UCSD-AML1 (cell line): ENCODE data around the gene PAX3.
"Not testable (repeated sequence)": the region's sequence is repeated elsewhere in the genome, so short reads cannot be mapped to it uniquely, and the experiment has no call there.

Source experiments
- DNase-seq: peaks from one replicate; lab custom pipeline; 2025; ENCODE audit not compliant: unreplicated experiment; lab: John Stamatoyannopoulos, UW

PAX3 gene

GRCh38 chr2:222218786-222219185, 80.0 kb downstream of the PAX3 start:
- DNase-seq, result no peak

- DNase-seq, result no peak
These were observed 81.1 kb downstream of the PAX3 start for GRCh38 chr2:222217712-222218111.

GRCh38 chr2:222214885-222215284, 83.9 kb downstream of the PAX3 start:
- DNase-seq, result no peak

GRCh38 chr2:222213049-222213448, 85.7 kb downstream of the PAX3 start:
- DNase-seq, result no peak

- no peak for DNase-seq
These were observed 86.2 kb downstream of the PAX3 start for GRCh38 chr2:222212571-222212970.

GRCh38 chr2:222208010-222208690, 90.6 kb downstream of the PAX3 start:
- DNase-seq, result no peak

GRCh38 chr2:222205136-222205535, 93.7 kb downstream of the PAX3 start:
- DNase-seq, result no peak

GRCh38 chr2:222203041-222203440, 95.8 kb downstream of the PAX3 start:
- DNase-seq, result no peak

GRCh38 chr2:222196159-222196558, 102.6 kb downstream of the PAX3 start:
- DNase-seq, result no peak

- no peak for DNase-seq
These were observed 104.1 kb downstream of the PAX3 start for GRCh38 chr2:222194669-222195068.

GRCh38 chr2:222193328-222193983, 105.3 kb downstream of the PAX3 start:
- DNase-seq, result no peak

GRCh38 chr2:222180619-222181018, 118.2 kb downstream of the PAX3 start:
- no peak for DNase-seq

GRCh38 chr2:222179592-222179991, 119.2 kb downstream of the PAX3 start:
- no peak for DNase-seq

GRCh38 chr2:222178450-222178849, 120.3 kb downstream of the PAX3 start:
- no peak for DNase-seq

- no peak for DNase-seq
These were observed 121.9 kb downstream of the PAX3 start for GRCh38 chr2:222176890-222177289.

- DNase-seq, result no peak
These were observed 124.3 kb downstream of the PAX3 start for GRCh38 chr2:222174450-222174849.

- DNase-seq, result no peak
These were observed 129.5 kb downstream of the PAX3 start for GRCh38 chr2:222169346-222169745.

GRCh38 chr2:222167762-222168161, 131.0 kb downstream of the PAX3 start:
- DNase-seq, result no peak

- DNase-seq, result no peak
These were observed 137.9 kb downstream of the PAX3 start for GRCh38 chr2:222160944-222161343.

- DNase-seq, result no peak
These were observed 138.7 kb downstream of the PAX3 start for GRCh38 chr2:222160125-222160524.

- no peak for DNase-seq
These were observed 139.6 kb downstream of the PAX3 start for GRCh38 chr2:222159221-222159620.

GRCh38 chr2:222155003-222155664, 143.7 kb downstream of the PAX3 start:
- DNase-seq, result not testable (repeated sequence)
